Frontal cortex (tissue), 4 donors: ENCODE measurements around the gene IGF2BP2. TPM values are rescaled to one million over a fixed set of nuclear protein-coding genes. Genes with fewer than 3 reads are reported as not detected.
A peak's percentile ranks its signal among the peaks of the same experiment; 100 is the strongest.
"Not testable (repeated sequence)": the region's sequence is repeated elsewhere in the genome, so short reads cannot be mapped to it uniquely, and the experiment has no call there.

Experiments
- DNase-seq, 2 donors: peaks; one replicate each; pipeline ENCODE4 v3.0.0; 2012; ENCODE audit warnings: low spot score in 2 of 2
- FAIRE-seq: peaks from 2 replicates; lab custom pipeline; 2012; peaks lifted over from hg19 to GRCh38; lab: Jason Lieb, UNC
- total RNA-seq: library from RNA; depleted of rRNA; stranded (reverse); fragments of >200 nt; gene quantifications from one replicate; pipeline ENCODE4 v1.2.3, GENCODE V29; 2014
- donor health status: control.
- donor health status: control.
- donor health status: control.

Gene IGF2BP2
- 20.0 TPM for total RNA-seq

DNA sequence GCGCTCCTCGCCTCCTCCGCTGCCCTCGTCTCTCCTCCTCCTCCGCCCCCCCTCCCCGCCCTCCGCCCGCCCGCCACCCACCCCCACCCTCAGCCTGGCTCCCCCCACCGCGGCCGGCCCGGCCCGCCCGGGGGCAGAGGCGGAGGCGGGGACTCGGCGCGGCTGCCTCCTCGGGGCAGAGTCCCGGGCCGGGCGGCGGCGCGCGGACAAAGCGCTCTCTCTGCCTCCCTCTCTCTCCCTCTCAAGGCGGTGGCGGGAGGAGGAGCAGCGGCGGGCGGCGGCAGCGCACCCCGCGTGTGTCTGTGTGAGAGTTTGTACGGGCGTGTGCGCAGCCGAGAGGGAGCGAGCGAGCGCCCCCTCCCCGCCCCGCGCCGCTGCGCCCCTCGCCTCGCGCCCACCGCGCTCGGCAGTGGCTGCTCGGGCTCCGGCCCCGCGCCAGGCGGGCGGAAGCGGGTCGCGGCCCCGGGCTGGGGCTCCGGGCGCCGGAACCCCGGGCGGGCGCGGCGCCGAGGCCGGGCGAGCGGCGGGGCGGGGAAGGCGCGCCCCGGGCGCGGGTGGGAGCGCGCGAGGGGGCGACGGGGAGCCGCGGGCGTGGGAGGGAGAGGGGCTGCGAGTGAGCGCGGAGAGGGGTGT lies at the start of gene IGF2BP2:
TSS of gene IGF2BP2 (minus strand) at position 37 of the 633 bp plus-strand sequence. CDS start 82 bp downstream, outside the sequence.
- DNase-seq: peak; percentile 64 to 65
- FAIRE-seq: no peak

- DNase-seq: no peak
- FAIRE-seq: no peak
Observed at GRCh38 chr3:185874119-185874518, 49.3 kb upstream of the IGF2BP2 start.

GRCh38 chr3:185867650-185868049 lies 42.8 kb upstream of the IGF2BP2 start:
- FAIRE-seq: no peak

GRCh38 chr3:185866995-185867394 lies 42.2 kb upstream of the IGF2BP2 start:
- DNase-seq (no peak), FAIRE-seq (no peak)

More at GRCh38 chr3:185867650-185868049, 42.8 kb upstream of the IGF2BP2 start:
- no peak for DNase-seq

DNA sequence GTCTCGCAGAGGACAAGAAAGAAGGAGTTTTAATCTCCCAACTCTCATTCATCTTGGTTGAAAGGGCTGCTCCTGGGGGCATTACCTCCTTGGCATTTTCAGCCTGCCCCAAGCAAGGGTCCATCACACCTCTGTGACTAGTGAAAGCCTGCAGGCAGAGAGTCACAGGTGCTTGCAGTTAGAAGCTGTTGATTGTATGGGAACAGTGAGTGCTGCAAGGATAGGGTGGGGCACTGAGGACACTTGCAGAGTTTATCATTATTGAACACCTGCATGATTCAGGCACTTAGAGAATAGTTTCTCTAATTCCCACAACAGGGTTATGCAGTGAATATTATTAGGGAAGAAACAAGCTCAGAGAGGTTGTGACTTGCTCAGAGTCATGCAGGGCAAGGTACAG lies 41.7 kb upstream of the IGF2BP2 start:
- no peak for FAIRE-seq
- no peak for DNase-seq

GRCh38 chr3:185865247-185865646 lies 40.4 kb upstream of the IGF2BP2 start:
- no peak for DNase-seq
- no peak for FAIRE-seq

DNA sequence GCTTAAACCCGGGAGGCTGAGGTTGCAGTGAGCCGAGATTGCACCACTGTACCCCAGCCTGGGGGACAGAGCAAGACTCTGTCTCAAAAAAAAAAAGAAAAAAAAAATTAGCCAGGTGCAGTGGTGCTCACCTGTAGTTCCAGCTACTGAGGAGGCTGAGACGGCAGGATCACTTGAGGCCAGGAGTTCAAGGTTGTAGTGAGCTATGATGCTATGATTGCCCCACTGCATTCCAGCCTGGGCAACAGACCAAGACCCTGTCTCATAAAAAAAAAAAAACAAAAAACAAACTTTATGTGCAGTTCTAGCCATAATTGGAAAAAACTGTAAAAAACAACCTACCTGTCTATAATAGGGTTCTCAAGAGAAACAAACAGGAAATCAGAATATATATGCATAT lies 39.9 kb upstream of the IGF2BP2 start:
- no peak for FAIRE-seq
- DNase-seq: no peak

DNA sequence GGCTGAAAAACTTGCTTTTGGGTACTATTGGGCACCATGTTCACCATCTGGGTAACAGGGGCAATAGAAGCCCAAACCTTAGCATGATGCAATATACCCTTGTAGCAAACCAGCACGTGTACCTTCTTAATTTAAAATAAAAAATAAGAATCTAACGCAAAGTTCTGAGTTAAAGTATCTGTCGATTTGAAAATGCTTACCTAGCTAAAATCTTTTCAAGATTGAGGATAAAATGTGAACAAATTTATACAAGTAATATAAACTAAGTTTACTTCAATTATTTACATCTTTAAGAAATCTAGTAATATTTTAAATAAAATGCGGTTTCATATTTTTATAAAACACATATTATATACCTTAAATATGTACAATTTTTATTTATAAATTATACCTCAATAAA lies 38.1 kb upstream of the IGF2BP2 start:
- FAIRE-seq: no peak
- no peak for DNase-seq

GRCh38 chr3:185859294-185859972 lies 34.6 kb upstream of the IGF2BP2 start:
- DNase-seq (no peak), FAIRE-seq (no peak)

DNA sequence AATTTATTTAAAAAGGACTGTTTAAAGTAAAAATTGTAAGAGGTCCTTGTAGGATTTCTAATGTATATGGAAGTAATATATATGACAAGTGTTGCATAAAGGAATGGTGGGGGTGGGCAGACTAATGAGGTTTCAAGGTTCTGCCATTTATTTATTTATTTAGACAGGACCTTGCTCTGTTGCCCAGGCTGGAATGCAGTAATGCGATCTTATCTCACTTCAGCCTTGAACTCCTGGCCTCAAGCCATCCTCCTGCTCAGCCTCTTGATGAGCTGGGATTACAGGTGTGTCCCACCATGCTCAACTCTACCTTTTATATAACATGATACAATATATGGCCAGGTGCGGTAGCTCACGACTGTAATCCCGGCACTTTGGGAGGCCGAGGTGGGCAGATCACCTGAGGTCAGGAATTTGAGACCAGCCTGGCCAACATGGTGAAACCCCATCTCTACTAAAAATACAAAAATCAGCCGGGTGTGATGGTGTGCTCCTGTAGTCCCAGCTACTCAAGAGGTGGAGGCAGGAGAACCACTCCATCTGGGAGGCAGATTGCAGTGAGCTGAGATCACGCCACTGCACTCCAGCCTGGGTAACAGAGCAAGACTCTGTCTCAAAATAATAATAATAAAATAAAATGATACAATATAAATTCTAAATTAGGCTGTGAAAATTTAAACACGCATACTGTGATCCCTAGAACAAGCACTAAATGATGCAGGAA lies 33.8 kb upstream of the IGF2BP2 start:
- no peak for DNase-seq
- FAIRE-seq: no peak

DNA sequence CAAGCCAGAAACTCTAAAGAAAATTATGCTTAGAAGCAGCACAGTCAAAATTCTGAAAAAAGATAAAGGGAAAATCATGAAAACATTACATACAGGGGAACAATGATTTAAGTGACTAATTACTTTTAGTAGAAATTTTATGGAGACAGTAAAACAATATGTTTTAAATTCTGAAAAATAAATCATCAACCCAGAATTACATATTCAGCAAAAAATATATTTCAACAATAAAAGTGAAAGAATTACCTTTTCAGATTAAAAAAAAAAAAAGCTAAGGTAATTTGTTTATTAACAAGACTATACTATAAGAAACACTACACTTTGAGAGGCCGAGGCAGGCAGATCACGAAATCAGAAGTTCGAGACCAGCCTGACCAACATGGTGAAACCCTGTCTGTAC lies 32.4 kb upstream of the IGF2BP2 start:
- DNase-seq (no peak), FAIRE-seq (peak; percentile 19)

DNA sequence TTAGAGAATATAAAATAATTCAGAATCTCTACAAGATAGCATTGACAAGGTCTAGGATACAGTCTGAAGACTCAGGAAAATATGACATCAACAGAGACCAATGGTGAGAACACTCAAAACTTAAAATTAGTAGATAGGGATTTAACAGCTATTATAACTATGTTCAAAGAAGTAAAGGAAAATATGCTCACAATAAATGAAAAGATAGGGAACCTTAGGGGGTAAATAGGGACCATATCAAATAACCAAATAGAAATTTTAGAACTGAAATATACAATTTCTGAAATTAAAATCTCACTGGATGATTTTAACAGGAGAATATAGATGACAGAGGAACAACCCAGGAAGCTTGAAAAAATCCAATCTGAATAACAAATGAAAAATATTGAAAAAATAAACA lies 31.8 kb upstream of the IGF2BP2 start:
- no peak for FAIRE-seq

GRCh38 chr3:185853771-185854170 lies 28.9 kb upstream of the IGF2BP2 start:
- not testable (repeated sequence) for DNase-seq, FAIRE-seq

More for the DNA sequence above, 31.8 kb upstream of the IGF2BP2 start:
- no peak for DNase-seq

DNA sequence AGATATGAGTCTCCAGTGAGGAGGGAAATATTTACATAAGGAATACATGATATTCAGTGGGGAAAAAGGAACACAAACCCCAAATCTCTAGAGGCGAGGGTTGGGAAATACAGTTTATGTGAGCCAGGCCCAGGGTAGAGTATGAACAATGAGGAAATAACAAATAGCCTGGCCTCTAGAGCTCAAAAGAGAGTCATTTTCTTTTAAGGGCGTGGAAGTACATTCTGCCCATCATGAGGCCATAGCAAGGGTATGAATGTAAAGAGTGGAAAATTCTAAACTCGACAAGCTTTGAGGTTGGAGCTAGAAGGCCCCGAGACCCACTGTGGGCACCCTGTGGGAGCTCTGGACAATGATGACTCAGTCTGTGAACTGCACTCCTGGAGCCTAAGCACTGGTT lies 27.8 kb upstream of the IGF2BP2 start:
- DNase-seq (no peak), FAIRE-seq (no peak)

- no peak for DNase-seq
- no peak for FAIRE-seq
Observed at GRCh38 chr3:185851959-185852358, 27.1 kb upstream of the IGF2BP2 start.

GRCh38 chr3:185851046-185851445 lies 26.2 kb upstream of the IGF2BP2 start:
- no peak for DNase-seq
- FAIRE-seq: no peak

DNA sequence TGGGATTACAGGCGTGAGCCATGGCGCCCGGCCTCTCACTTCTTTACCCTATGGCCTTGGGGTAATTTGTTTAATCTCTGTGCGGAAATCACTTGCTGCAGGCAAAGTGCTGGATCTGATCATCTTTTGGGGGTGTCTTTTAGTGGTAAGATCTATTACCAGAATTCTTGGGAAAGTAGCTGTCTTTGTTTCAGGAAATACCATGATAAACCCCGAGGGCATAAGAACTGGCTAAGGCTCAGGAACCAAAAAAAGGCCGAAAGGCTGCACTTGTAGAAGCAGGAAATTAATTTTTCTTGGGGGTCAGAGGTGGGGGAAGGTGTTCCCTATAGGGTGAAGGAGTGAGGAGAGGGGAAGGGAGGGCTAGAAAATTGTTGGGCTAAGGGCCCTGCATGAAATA lies 22.7 kb upstream of the IGF2BP2 start:
- DNase-seq (no peak), FAIRE-seq (no peak)

- no peak for FAIRE-seq
Observed at GRCh38 chr3:185846037-185846436, 21.2 kb upstream of the IGF2BP2 start.

GRCh38 chr3:185844051-185844450 lies 19.2 kb upstream of the IGF2BP2 start:
- no peak for FAIRE-seq

More at GRCh38 chr3:185846037-185846436, 21.2 kb upstream of the IGF2BP2 start:
- no peak for DNase-seq

GRCh38 chr3:185843635-185844034 lies 18.8 kb upstream of the IGF2BP2 start:
- FAIRE-seq (no peak), DNase-seq (no peak)

More at GRCh38 chr3:185844051-185844450, 19.2 kb upstream of the IGF2BP2 start:
- no peak for DNase-seq

GRCh38 chr3:185843126-185843525 lies 18.3 kb upstream of the IGF2BP2 start:
- FAIRE-seq: no peak
- DNase-seq: no peak
